HepG2 (cell line): ENCODE results near the gene SLC19A3. TPM values are rescaled to one million over a fixed set of nuclear protein-coding genes. Genes with fewer than 3 reads are reported as not detected.

Experiments used
- ATAC-seq: fragments of 200-7000 bp; cut with Tn5 transposase; 3 replicates; pipeline ENCODE4 v1.9.1; 2020; ENCODE audit warnings: mild to moderate bottlenecking, moderate library complexity
- BruUV-seq: library from RNA; stranded (reverse); fragments of 400-500 nt; replicated peaks from 2 replicates; lab custom pipeline; 2021; lab: Mats Ljungman, UMichigan
- CTCF ChIA-PET: fragments of 300-600 bp; formaldehyde crosslinking; extraction: SDS; loops from one replicate; lab custom pipeline; 2021; ENCODE audit warnings: low total read pairs, inconsistent platforms, low intra/inter-chr PET ratio; lab: Yijun Ruan, JAX
- POLR2A ChIA-PET: fragments of 350-600 bp; sonication (Branson Sonifier 250); formaldehyde crosslinking; loops from one replicate; lab custom pipeline; 2020; ENCODE audit warnings: antibody characterized with exemption, inconsistent platforms; lab: Yijun Ruan, JAX
- DNase-seq: peaks from one replicate; pipeline ENCODE4 v3.0.0-alpha.2; 2015; ENCODE audit warnings: low spot score
- FAIRE-seq: peaks from 3 replicates; lab custom pipeline; 2011; peaks lifted over from hg19 to GRCh38; lab: Jason Lieb, UNC
- H2AFZ ChIP-seq: one replicate; pipeline ENCODE4 v1.6.1; 2011; ENCODE audit warnings: low read length, inconsistent platforms
- H3K27ac ChIP-seq: fragments of 300-600 bp; 3 replicates; pipeline ENCODE4 v1.8.0; 2011; ENCODE audit warnings: mixed run types, mild to moderate bottlenecking, mixed read lengths, low read length, inconsistent platforms; ENCODE audit not compliant: insufficient read depth; ENCODE audit errors: extremely low read length
- H3K27me3 ChIP-seq, 2 experiments: fragments of 200-600 bp in 1 of 2; 2 replicates in 1 of 2; 3 replicates in 1 of 2; pipeline versions ENCODE4 v1.6.0 to v1.8.0; 2011; ENCODE audit warnings: low read length in 2 of 2, mild to moderate bottlenecking in 2 of 2, moderate library complexity in 2 of 2, inconsistent platforms in 1 of 2; ENCODE audit not compliant: insufficient read depth in 2 of 2, control insufficient read depth in 1 of 2
- H3K36me3 ChIP-seq, 2 experiments: fragments of 200-600 bp in 1 of 2; replicated peaks in 1 of 2; 2 replicates in 1 of 2; 3 replicates in 1 of 2; pipeline versions ENCODE4 v1.5.1 to v1.8.0; 2011; ENCODE audit warnings: low read length in 2 of 2, inconsistent platforms in 1 of 2; ENCODE audit not compliant: insufficient read depth in 2 of 2, control insufficient read depth in 1 of 2
- H3K4me1 ChIP-seq: 2 replicates; pipeline ENCODE4 v1.5.1; 2012; ENCODE audit warnings: low read length, inconsistent platforms; ENCODE audit not compliant: insufficient read depth
- H3K4me2 ChIP-seq: 2 replicates; pipeline ENCODE4 v1.6.0; 2011; ENCODE audit warnings: low read depth, low read length, inconsistent platforms
- H3K4me3 ChIP-seq, 3 experiments: fragments of 200-600 bp in 1 of 3; sonication (generic), shearing (Covaris generic) in 1 of 3; replicated peaks in 1 of 3; 2 replicates each; pipeline ENCODE4 v1.5.1; 2011 to 2016; ENCODE audit warnings: low read length in 3 of 3, inconsistent platforms in 2 of 3, low read depth in 2 of 3, mild to moderate bottlenecking in 2 of 3, control low read depth in 1 of 3, mixed read lengths in 1 of 3; ENCODE audit not compliant: insufficient read depth in 1 of 3
- H3K79me2 ChIP-seq: one replicate; pipeline ENCODE4 v1.6.1; 2011; ENCODE audit warnings: low read length, inconsistent platforms; ENCODE audit not compliant: insufficient read depth
- H3K9ac ChIP-seq: 2 replicates; pipeline ENCODE4 v1.6.0; 2011; ENCODE audit warnings: mild to moderate bottlenecking, low read depth, low read length, inconsistent platforms; ENCODE audit not compliant: insufficient read depth
- H3K9me3 ChIP-seq: 2 replicates; pipeline ENCODE4 v1.5.1; 2012; ENCODE audit warnings: mild to moderate bottlenecking, low read length
- H4K20me1 ChIP-seq: 2 replicates; pipeline ENCODE4 v1.6.0; 2011; ENCODE audit warnings: inconsistent platforms, mild to moderate bottlenecking, low read length, moderate library complexity; ENCODE audit not compliant: insufficient read depth
- AKNA ChIP-seq: sonication (generic); formaldehyde crosslinking; IDR thresholded peaks from 2 replicates; pipeline ENCODE4 v1.4.0; 2020; ENCODE audit warnings: missing genetic modification reagents, borderline replicate concordance
- ELF1 ChIP-seq: sonication (generic); formaldehyde crosslinking; IDR thresholded peaks from 2 replicates; pipeline ENCODE4 v1.4.0; 2020; ENCODE audit warnings: missing genetic modification reagents
- FOXO4 ChIP-seq: sonication (generic); formaldehyde crosslinking; conservative IDR thresholded peaks from 2 replicates; pipeline ENCODE4 v1.8.1; 2023; ENCODE audit warnings: missing genetic modification reagents
- GPN1 ChIP-seq: sonication (generic); formaldehyde crosslinking; IDR thresholded peaks from 2 replicates; pipeline ENCODE4 v1.5.1; 2020; ENCODE audit warnings: missing genetic modification reagents, borderline replicate concordance
- MAFG ChIP-seq: sonication (generic); formaldehyde crosslinking; IDR thresholded peaks from 2 replicates; pipeline ENCODE4 v1.5.1; 2020; ENCODE audit warnings: mild to moderate bottlenecking, missing genetic modification reagents
- POGZ ChIP-seq: sonication (generic); formaldehyde crosslinking; IDR thresholded peaks from 2 replicates; pipeline ENCODE4 v1.4.0; 2020; ENCODE audit warnings: mild to moderate bottlenecking, missing genetic modification reagents
- TAF1 ChIP-seq: sonication (generic); formaldehyde crosslinking; IDR thresholded peaks from 2 replicates; pipeline ENCODE4 v1.4.0; 2020; ENCODE audit warnings: missing genetic modification reagents
- TIGD3 ChIP-seq: sonication (generic); formaldehyde crosslinking; IDR thresholded peaks from 2 replicates; pipeline ENCODE4 v1.5.1; 2020; ENCODE audit warnings: mild to moderate bottlenecking, missing genetic modification reagents, borderline replicate concordance
- ZBTB46 ChIP-seq: sonication (generic); formaldehyde crosslinking; IDR thresholded peaks from 2 replicates; pipeline ENCODE4 v1.4.0; 2020; ENCODE audit warnings: mild to moderate bottlenecking, missing genetic modification reagents, borderline replicate concordance
- ZNF18 ChIP-seq: sonication (generic); formaldehyde crosslinking; IDR thresholded peaks from 2 replicates; pipeline ENCODE4 v1.8.0; 2022; ENCODE audit warnings: mild to moderate bottlenecking, missing genetic modification reagents; ENCODE audit not compliant: insufficient replicate concordance
- ZNF766 ChIP-seq: sonication (generic); formaldehyde crosslinking; IDR thresholded peaks from 2 replicates; pipeline ENCODE4 v1.5.0; 2020; ENCODE audit warnings: missing genetic modification reagents, borderline replicate concordance
- WGBS: methylation state at CpG from one replicate; pipeline ENCODE4 v1.1.6; 2017; ENCODE audit warnings: low lambda C conversion rate; 5-methylcytosine and 5-hydroxymethylcytosine counted together
- in situ Hi-C: cut with HindIII; loops from 2 replicates; pipeline ENCODE4 v1.10.0; 2017; ENCODE audit warnings: low pct_unique_long_range_greater_than_20kb; ENCODE audit not compliant: extremely low pct_ligation_motif_present
- intact Hi-C: fragments of 100-400 bp; cut with micrococcal nuclease; formaldehyde crosslinking; loops from one replicate; pipeline ENCODE4 v1.10.0; 2022; ENCODE audit not compliant: unreplicated experiment
- polyA plus RNA-seq, 8 experiments: library from polyadenylated mRNA; depleted of rRNA in 3 of 8; stranded (reverse) in 7 of 8; unstranded in 1 of 8; fragments of >200 nt; fragmentation: Illumina TruSeq in 4 of 8; extraction: Trizol in 4 of 8; gene quantifications; 2 replicates each; pipeline versions ENCODE4 v1.2.1 to v1.2.3, GENCODE V29; 2011 to 2016; ENCODE audit warnings: low read depth in 4 of 8, missing spikeins in 1 of 8, mixed read lengths in 1 of 8; ENCODE audit not compliant: insufficient read depth in 1 of 8
- total RNA-seq, 5 experiments: library from RNA; depleted of rRNA; stranded (reverse); fragments of >200 nt; fragmentation: Illumina TruSeq; extraction: Trizol; gene quantifications; 2 replicates each; pipeline ENCODE4 v1.2.3, GENCODE V29; 2016; ENCODE audit warnings: low read depth in 1 of 5

Gene SLC19A3
- total and polyA plus RNA-seq, 2 of the 13 experiments (the other 11 are each of a cell fraction or from before 2014, with no cell fraction given), result 2.3 to 5.2 TPM

- POLR2A ChIA-PET, result no interaction called here
- no TSS peak for BruUV-seq
- intact Hi-C loops (loop anchor here (5.0 to 10.0 kb wide), 2 partner anchors 246 to 529 kb away; no protein-coding TSS in a partner anchor), in situ Hi-C loops (loop anchor here (10.0 kb wide), 2 partner anchors 231 to 249 kb away; no protein-coding TSS in a partner anchor)
- CTCF ChIA-PET, result interaction anchor here (1.0 kb wide), 1 partner anchor 10 kb away, joined by 3 read pairs; no protein-coding TSS in a partner anchor
- Histone ChIP-seq H3K27me3 (no peaks in the 10 kb centered on the region), H3K4me2 (peak overlapping the region; percentile 30), H4K20me1 (no peaks in the 10 kb centered on the region), H3K4me1 (peaks cover 44% of the 10 kb centered on the region), H3K9ac (no peak overlapping the region), H3K9me3 (no peaks in the 10 kb centered on the region), H3K4me3 (no peak overlapping the region), H3K27ac (no peak overlapping the region), H3K79me2 (no peaks in the 10 kb centered on the region), H3K36me3 (no peaks in the 10 kb centered on the region), H2AFZ (no peak overlapping the region)
- FAIRE-seq, result no peak
- no peak; the same call in 1 of the 3 replicates for ATAC-seq
- 10% methylated on average over 4 of the region's 4 CpGs for WGBS
- peak; percentile 84 for DNase-seq
- TF ChIP-seq ZNF766 (no peak), AKNA (no peak), GPN1 (CRISPR knock-in tag) (no peak), ZNF18 (CRISPR knock-in tag) (no peak), POGZ (CRISPR knock-in tag) (no peak), TAF1 (CRISPR knock-in tag) (no peak), ZBTB46 (no peak), MAFG (CRISPR knock-in tag) (no peak), TIGD3 (CRISPR knock-in tag) (no peak), FOXO4 (CRISPR knock-in tag) (no peak), ELF1 (no peak)
These were observed 64.4 kb downstream of the SLC19A3 start for GRCh38 chr2:227653419-227653818.
